NCI-H526 treated with DMSO at 0.1 percent for 48 hours (cell line): ENCODE measurements around the gene MTRR.

Source experiments
- DNase-seq: peaks from one replicate; lab custom pipeline; 2025; lab: John Stamatoyannopoulos, UW

The MTRR gene

DNA sequence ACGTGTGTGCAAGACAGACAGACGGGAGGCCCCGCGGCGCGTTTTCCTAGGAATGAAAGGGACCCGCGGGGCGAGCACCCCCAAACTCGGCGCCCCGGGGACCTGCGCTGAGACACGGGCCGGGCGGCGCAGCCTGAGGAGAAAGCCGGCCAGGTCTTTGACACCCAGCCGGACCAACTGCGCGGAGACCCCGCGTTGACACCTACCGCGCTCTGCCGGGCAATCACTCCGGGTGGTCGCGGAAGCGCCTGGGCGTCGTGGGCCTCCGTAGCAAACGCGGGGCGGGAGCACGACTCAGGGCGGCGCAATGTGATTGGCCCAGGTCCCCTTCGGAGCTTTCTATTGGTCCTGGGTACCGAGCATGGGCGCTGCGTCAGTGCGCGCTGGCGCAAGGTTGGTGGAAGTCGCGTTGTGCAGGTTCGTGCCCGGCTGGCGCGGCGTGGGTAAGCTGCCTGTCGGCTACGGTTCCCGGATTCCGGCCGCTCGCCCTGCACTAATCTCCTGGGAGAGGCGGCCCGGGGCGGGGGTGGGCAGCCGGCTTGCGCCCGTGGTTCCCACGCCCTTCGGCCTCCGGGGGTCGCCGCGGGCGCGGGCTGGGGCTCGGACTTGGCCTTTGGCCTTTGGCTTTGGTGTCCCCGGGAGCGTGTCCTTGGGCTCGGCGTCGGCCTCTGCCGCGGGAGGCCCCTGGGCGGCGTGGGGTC is at the start of gene MTRR, which contains the start of gene FASTKD3:
Gene MTRR, plus strand, starts transcription at position 376 of the 701 bp plus-strand sequence. CDS start 1,647 bp downstream, outside the sequence.
Gene FASTKD3, minus strand, starts transcription at position 259 of the 701 bp plus-strand sequence. CDS start 948 bp downstream, outside the sequence.
- DNase-seq = peak; percentile 88

- DNase-seq = no peak
Measured at GRCh38 chr5:7822449-7822848, 46.5 kb upstream of the MTRR start.

DNA sequence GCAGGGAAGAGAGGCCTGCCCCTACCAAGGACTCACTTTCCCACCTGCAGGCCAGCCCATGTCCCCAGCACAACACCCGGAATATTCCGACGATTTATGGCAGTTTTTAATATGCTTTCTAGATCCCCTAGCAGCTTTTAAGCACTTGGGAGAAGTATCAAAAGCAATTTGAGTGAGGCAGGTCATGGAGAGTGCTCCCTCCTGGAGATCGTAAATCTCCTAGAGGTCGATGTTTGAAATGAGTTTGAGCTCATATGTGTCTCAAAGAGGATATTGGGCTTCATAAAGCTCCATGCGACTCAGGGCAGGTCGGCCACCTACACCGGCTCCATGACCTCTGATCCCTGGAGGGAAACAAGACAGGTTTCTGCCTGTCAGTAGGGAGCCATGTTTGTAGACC is 45.4 kb upstream of the MTRR start:
- no peak for DNase-seq

GRCh38 chr5:7824995-7825394 is 44.0 kb upstream of the MTRR start:
- DNase-seq = no peak

GRCh38 chr5:7825630-7826029 is 43.3 kb upstream of the MTRR start:
- no peak for DNase-seq

GRCh38 chr5:7827610-7828009 is 41.3 kb upstream of the MTRR start:
- peak; percentile 67 for DNase-seq

DNA sequence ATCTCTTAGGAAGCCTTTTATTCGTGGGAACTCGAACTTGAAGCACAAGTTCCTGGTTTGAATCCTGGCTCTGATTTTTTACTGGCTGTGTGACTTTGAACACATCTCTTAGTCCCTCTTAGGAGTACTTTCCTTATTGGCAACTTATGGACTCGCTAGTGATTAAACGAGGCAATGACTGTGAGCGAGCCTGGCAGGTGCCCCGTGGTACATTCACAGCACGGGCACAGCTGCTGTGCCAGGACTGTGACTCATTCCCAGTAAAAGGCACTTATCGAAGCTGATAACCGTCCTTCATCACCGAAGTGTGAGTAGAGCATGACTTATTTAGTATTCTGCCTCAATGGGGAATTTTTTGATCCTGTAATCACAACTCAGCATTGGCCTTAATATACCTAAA is 40.7 kb upstream of the MTRR start:
- DNase-seq = no peak

GRCh38 chr5:7834982-7835381 is 34.0 kb upstream of the MTRR start:
- no peak for DNase-seq

GRCh38 chr5:7837403-7837802 is 31.5 kb upstream of the MTRR start:
- DNase-seq = no peak

DNA sequence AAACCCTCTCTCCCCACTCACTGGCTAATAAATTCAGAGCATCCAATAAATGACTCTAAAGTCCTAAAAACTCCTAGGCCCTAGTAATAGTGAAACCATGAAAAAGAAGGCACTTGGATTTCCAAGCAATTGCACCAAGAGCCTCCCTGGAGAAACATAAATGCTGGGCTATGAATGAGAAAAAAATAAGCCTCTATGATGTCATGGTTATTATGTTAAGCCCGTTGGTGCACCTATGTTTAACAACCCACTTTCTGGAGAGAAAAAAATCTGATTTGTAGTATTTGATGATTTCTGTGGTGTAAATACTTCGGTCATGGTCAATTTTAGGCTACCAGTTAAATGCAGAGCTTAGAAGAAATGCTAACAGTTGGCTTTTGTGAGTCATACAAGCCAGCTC is 26.4 kb upstream of the MTRR start:
- DNase-seq = no peak

DNA sequence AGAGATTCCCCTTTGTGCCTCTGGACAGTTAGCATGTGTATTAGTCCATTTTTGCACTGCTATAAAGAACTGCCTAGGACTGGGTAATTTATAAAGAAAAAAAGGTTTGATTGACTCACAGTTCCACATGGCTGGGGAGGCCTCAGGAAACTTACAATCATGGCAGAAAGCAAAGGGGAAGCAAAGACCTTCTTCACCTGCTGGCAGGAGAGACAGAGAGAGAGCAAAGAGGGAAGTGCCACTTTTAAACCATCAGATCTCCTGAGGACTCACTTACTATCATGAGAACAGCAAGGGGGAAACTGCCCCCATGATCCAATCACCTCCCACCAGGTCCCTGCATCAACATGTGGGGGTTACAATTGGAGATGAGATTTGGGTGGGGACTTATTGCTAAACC is 24.0 kb upstream of the MTRR start:
- no peak for DNase-seq

GRCh38 chr5:7845557-7845956 is 23.4 kb upstream of the MTRR start:
- peak; percentile 15 for DNase-seq

DNA sequence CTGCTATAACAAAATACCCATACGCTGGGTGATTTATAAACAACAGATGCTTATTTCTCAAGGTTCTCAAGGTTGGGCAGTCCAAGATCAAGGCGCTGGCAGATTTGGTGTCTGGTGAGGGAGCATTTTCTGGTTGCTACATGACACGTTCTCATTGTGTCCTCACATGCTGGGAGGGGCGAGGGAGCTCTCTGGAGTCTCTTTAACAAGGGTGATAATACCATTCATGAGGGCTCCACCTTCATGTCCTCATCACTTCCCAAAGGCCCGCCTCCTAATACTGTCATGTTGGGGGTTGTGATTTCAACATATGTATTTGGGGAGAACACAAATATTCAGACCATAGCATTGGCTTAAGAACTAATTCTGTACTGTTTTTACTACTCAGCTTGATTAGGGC is 22.6 kb upstream of the MTRR start:
- no peak for DNase-seq

GRCh38 chr5:7848296-7848695 is 20.7 kb upstream of the MTRR start:
- no peak for DNase-seq

- peak; percentile 33 for DNase-seq
Measured at GRCh38 chr5:7849681-7850394, 19.1 kb upstream of the MTRR start.

DNA sequence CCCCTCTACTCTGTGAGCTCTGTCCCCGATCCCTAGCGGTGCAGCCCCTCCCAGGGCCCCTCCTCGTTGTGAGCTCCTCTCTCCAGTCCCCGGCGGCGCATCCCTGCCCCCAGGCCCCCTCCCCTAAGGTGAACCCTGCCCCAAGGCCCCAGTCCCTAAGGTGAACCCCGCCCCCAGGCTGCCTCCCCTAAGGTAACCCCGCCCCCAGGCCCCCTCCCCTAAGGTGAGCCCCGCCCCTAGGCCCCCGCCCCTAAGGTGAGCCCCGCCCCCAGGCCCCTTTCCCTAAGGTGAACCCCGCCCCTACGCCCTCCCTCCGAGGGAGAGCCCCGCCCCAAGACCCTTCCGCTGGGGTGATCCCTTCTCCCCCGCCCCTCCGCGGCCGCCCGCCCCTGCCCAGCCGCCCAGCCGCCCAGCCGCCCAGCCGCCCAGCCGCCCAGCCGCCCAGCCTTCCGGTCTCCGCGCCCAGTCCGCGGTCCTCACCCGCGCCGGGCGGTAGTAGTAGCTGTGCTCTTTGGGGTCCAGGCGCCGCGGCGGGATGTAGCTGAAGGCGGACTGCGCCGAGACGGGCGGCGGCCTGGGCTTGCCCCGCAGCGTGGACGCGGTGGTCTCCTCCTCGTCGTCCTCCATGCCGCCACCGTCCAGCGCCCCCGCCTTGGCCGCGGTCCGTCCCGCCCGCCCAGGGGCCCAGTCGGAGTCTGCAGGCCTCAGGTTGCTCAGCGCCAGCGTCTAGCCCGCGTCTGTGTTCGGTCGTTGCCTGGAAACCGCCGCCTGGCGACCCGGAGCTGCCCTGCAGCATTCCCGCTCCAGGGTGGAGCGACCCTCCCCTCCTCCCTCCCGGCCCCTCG is 18.3 kb upstream of the MTRR start, which contains the start of gene CFAP90:
Gene CFAP90, minus strand, starts transcription at position 739 of the 845 bp plus-strand sequence. Its CDS starts 112 bp downstream, at position 627.
- DNase-seq = peak; percentile 31

DNA sequence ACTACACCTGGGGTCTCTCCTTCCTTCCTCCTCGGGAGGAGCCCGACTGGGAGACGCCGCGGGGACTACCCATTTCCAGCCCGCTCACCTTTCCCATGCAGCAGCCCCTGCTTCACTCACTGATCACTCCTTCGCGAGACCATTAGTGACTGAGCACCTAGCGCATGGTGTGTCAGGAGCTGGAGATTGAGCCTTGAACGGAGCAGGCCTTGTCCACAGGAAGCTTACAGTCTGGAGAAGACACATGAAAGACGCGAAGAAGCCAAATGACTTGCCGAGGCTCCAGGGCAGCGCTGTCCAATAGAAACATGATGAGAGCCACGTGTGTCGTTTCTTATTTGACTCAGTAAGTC is 17.7 kb upstream of the MTRR start:
- no peak for DNase-seq

DNA sequence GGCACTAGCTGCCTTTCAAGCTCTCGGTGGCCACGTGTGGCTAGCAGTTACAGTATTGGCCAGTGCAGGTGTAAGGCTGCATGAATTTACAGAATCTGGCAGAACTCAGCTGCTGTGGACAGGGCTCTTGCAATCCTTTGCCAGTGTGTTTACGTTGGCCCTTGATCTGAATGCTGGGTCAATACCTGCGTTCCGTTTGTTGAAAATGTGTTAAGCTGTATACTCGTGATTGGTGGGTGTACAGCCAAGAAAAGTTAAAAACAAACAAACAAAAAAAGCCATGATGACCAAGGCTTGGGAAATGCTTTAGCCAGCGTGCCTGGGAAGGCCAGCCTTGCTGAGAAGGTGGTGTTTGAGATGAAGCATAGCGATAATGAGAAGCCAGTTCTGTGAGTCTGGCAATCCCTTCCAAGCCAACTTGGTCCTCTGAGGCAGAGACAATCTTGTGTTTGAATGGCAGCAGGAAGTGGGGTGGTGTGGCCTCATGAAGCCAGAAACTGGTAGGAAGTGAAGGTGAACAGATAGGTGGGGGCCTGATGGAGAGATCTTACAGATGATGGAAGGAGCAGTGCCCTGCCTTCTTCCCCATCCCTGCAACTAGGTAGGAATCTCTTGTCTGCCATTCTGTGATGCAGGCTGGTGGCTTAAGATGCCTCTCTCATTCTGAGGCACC is 17.2 kb upstream of the MTRR start:
- no peak for DNase-seq

DNA sequence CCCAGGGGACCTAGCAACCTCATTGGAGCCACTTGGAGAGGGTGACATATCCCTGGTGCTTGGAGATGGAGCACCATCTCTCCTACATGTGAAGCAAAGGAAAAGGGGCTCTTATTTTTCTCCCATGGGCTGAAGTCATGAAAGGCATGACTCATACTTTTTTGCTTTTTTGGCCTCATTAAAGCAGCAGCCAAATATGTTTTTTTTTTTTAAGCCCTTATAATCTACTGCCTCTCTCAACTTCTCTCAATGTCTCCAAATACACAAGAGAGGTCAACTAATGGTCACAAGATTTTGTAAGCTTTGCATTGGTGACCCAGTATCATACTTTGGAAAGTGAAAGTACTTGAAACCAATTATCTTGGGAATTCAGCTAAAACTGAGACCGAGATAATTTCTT is 16.4 kb upstream of the MTRR start:
- DNase-seq = no peak

GRCh38 chr5:7852988-7853387 is 16.0 kb upstream of the MTRR start:
- no peak for DNase-seq

DNA sequence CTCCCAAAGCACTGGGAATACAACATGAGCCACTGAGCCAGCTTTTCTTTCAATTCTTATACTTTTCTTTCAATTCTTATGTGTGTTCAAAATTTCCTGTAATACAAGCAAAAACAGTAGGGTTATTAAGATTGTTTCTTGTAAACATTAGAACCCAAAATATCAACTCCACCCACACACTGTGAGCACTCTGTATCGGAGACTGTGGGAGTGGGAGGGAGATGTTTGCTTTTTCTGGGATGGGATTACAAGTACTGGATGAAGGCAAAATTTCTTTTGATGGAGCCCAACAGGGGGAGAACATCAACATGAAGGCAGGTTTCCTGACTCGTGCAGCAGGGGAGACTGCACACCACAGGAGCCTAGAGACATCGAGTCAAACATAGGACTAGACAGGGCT is 13.3 kb upstream of the MTRR start:
- no peak for DNase-seq

DNA sequence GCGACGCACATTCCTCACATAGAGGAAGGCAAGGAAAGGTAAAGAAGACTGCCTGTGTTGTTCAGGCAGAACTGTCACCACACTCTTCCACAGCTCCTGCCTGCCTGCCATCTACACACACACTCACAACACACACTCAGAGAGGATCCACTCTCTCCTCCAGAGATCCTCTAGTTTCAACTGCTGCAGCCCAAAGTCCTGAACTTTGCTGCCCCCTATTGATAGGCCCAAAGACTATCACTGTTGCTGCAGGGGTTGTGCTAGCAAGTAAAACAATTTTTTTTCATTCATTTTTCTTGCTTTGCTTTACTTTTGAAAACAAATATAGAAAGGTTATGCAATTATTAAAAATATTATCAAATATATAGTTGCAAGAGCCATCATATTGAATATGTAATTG is 12.1 kb upstream of the MTRR start:
- DNase-seq = peak; percentile 4
